AG10803 (cell line): ENCODE data around the gene C1orf21.

Source experiments
- DNase-seq: peaks from one replicate; pipeline ENCODE4 v3.0.0; 2010; ENCODE audit warnings: low read depth
- H3K4me3 ChIP-seq: 2 replicates; pipeline ENCODE4 v1.5.1; 2011; ENCODE audit warnings: mild to moderate bottlenecking, low read length, control low read depth
- TF ChIP-seq, protein P1 (sequence below): conservative IDR thresholded peaks from 2 replicates; pipeline ENCODE4 v1.5.1; 2011; ENCODE audit warnings: mild to moderate bottlenecking, low read length, control low read depth, inconsistent platforms

The C1orf21 gene

DNA sequence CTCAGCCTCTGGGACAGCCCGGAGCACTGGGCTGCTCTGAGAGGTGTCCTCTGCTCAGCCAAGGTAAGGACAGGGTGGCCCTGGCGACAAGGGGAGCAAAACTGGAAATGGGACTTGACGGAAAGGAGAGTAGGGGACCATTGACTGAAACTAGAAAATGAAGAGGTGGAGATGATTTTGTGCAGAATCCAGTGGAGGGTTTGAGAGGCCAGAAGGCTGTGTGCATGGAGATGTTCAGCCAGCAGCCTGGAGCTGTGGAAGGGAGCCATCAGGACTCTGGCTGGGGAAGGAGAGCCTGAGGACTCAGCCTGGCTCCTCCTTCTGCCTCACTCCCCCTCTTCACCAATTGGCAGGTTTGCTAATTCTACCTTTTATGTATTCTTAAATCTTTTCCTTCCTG, 253.7 kb downstream of the C1orf21 start:
- no peak overlapping the region for H3K4me3 ChIP-seq
- no peak for DNase-seq
- TF ChIP-seq, protein P1, sequence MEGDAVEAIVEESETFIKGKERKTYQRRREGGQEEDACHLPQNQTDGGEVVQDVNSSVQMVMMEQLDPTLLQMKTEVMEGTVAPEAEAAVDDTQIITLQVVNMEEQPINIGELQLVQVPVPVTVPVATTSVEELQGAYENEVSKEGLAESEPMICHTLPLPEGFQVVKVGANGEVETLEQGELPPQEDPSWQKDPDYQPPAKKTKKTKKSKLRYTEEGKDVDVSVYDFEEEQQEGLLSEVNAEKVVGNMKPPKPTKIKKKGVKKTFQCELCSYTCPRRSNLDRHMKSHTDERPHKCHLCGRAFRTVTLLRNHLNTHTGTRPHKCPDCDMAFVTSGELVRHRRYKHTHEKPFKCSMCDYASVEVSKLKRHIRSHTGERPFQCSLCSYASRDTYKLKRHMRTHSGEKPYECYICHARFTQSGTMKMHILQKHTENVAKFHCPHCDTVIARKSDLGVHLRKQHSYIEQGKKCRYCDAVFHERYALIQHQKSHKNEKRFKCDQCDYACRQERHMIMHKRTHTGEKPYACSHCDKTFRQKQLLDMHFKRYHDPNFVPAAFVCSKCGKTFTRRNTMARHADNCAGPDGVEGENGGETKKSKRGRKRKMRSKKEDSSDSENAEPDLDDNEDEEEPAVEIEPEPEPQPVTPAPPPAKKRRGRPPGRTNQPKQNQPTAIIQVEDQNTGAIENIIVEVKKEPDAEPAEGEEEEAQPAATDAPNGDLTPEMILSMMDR = no peak

DNA sequence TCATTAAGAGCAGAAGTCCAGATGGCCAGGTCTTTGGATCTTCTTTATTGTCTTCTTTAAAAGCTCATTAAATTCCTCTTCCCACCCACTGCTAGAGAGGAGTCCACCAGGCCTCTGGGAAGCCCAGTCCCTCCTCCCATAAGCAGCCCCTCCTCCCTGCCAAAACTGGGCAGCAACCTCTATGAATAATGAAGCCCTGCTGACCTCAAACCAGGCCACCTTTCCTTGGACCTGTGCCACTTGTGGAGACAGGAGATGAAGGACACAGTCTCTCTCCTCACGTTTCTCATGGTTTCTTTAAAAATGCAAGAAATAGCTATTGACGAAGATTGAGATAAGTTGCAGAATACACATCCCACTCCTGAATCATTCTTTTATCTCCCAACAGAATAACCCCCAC, 255.1 kb downstream of the C1orf21 start:
- DNase-seq = no peak
- TF ChIP-seq, protein P1 = no peak

DNA sequence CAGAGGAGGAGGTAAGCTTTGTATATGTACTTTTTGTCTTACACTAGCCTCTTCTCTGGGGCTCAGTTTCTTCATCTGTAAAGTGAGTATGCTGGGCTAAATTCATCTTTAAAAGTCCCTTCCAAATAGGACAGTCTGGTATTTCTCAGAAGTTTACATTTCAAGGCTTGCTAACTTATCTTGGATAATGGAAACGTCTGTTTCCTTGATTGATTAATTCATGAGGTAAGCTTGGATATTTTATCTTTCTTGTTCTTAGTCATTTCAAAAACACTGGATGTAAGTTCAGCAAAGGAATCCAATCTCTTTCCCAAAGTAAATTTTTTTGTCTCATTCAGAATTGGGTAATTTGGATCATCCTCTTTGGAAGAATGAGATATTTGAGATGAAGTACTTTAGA, 256.8 kb downstream of the C1orf21 start:
- no peak for DNase-seq
- H3K4me3 ChIP-seq = no peak overlapping the region
- TF ChIP-seq, protein P1 = no peak

More for the DNA sequence above, 255.1 kb downstream of the C1orf21 start:
- H3K4me3 ChIP-seq = no peak overlapping the region

DNA sequence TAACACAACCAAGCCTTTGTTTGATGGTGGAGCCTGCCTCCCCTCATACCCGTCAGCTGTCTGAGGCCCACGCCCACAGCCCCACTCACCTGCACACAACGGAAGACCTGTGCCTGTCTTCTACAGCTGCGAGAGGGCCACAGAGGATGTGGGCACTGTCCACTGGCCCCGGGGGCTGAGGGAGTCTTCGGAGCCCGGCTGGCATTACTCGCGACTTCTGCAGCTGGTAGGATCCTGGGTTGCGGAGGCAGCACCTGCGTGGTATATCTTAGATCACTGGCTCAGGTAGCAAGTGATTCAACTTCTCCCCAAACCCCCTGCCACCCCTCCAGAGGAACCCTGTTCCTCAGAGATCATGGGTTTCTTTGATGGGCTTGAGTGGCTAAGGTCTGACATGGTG, 257.9 kb downstream of the C1orf21 start:
- H3K4me3 ChIP-seq = no peak overlapping the region
- TF ChIP-seq, protein P1 = no peak
- no peak for DNase-seq

DNA sequence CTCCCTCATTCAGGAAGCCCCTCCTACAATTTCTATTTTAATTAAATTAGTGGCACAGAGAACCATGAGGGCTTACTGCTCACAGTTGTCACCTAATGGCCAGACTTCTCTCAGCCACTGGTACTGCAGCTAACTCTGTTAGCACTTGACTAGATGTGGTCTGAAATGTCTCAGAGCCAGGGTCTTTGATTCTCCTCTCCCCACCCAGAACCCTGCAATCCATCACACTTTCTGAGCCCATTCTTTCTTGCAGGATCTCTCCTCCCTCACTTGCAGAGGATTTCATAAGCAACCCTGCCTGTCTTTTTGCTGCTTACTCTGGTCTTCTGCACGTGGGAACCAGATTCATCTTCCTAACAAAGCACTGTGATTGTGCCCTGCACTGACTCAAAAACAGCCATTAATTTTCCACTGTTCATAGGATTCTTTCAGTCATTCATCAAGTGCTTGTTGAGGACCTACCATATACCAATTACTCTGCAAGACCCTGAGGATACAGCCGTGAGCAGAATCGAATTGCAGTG, 259.4 kb downstream of the C1orf21 start:
- DNase-seq = no peak
- TF ChIP-seq, protein P1 = no peak

DNA sequence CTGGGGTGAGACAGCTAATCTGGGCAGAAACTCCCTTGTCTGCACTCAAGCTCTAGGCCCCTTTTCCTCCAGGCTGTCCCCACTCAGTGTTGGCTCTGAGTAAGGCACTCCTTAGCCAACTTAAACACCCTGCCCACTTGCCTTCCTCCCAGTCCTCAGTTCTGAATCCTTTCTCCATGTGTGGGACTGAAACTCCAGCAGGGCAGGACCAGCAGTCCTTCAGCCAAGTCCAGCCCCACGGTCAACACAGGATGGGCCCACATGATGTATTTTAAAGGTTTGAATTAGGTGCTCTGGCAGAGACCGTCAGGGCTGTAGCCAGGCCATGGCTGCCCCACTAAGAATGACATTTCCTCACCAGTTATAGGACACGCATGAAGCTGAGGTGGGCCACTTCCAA, 260.0 kb downstream of the C1orf21 start:
- H3K4me3 ChIP-seq = no peak overlapping the region
- DNase-seq = no peak
- TF ChIP-seq, protein P1 = no peak

More for the DNA sequence above, 259.4 kb downstream of the C1orf21 start:
- H3K4me3 ChIP-seq = no peak overlapping the region

DNA sequence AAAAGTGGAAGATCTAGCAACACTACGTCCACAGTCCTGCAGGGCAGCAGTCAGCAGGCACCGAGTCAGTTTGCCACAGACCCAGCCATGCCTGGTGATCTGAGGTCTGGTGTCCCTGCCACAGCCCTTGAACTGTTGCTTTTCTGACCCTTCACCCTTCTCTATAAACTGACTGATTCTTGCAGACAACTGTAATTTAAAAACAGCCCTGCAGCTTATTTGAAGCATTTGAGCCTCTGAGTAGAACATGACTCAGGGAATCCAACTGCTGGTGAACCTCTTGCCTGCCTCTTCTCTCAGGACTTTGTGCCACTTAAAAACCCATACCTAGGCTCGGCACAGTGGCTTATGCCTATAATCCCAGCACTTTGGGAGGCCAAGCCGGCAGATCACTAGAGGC, 260.6 kb downstream of the C1orf21 start:
- H3K4me3 ChIP-seq = no peak overlapping the region
- TF ChIP-seq, protein P1 = no peak
- DNase-seq = no peak
